ENCODE data around the gene ABHD12.
A peak's percentile ranks its signal among the peaks of the same experiment; 100 is the strongest.
"Not testable (repeated sequence)": the region's sequence is repeated elsewhere in the genome, so short reads cannot be mapped to it uniquely, and the experiment has no call there.

Gene ABHD12

GRCh38 chr20:25390538-25391528, at the start of gene ABHD12:
TSS of gene ABHD12 (minus strand) at chr20:25390835. CDS start at chr20:25390703, 132 bp downstream.
- DNase-seq, result peak; percentile 79

- DNase-seq, result no peak
These were observed 48.7 kb upstream of the ABHD12 start for GRCh38 chr20:25439328-25439727.

- DNase-seq, result no peak
These were observed 46.5 kb upstream of the ABHD12 start for GRCh38 chr20:25437153-25437581.

DNA sequence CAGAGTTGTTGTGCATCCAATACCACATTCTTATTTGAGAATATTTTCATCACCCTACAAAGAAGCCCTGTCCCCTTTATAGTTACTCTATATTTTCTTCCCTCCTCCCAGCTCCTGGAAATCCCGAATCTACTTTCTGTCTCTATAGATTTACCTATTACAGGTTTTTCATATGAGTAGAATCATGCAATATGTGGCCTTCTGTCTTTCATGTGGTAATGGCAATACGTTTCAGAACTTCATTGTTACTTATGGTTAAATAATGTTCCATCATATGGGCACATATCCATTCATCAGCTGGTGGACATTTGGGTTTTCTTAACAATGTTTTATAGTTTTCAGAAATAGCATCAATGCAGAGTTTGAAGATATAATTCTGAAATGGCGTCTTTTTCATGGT, 33.9 kb upstream of the ABHD12 start:
- DNase-seq, result no peak

DNA sequence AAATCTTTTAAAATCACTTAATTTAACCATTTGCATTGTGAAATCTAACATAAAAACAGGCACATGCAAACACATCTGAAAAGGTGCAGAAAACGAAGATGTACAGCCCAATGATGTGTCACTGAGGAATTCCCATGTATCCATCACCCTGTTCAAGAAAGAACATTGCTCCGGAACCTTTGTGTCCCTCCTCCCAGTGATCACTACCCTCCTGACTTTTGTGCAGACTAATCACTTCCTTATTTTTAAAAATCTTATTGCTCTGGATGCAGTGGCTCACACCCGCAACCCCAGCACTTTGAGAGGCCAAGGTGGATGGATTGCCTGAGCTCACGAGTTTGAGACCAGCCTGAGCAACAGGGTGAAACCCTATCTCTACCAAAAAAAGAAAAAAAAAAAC, 31.4 kb upstream of the ABHD12 start:
- DNase-seq, result no peak

DNA sequence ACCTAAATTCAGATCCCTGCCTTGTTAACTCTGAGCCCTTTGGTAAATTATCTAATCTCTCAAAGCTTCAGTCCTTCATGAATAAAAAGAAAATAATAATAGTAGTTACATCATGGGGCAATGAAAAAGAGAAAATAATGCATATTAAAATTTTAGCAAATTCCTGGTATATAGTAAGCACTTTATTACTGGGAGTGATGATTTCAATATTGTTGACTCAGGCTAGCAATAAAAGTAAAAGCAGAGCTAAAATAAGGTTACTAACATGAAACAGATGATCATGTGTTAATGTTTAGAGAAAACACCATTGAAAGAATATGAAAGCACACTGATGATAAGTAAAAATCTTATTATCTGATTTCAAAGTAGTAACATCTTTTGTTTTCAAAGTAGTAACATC, 30.5 kb upstream of the ABHD12 start:
- no peak for DNase-seq

DNA sequence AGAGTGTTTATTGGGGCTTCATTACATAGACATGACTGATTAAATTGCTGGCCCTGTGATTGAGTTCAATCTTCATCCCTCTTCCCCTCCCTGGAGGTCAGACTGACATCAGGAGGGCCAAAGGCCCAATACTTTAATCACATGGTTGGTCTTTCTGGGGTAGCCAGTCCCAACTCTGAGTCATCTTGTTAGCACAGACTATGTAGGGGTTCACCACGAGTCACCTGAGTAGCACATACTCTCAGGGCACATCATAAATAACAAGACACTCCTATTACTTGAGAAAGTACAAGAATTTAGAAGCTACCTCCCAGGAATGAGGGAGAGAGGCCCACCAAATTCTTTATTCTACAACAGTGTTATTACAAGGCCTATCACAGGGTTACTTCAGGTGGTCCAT, 28.1 kb upstream of the ABHD12 start:
- no peak for DNase-seq

DNA sequence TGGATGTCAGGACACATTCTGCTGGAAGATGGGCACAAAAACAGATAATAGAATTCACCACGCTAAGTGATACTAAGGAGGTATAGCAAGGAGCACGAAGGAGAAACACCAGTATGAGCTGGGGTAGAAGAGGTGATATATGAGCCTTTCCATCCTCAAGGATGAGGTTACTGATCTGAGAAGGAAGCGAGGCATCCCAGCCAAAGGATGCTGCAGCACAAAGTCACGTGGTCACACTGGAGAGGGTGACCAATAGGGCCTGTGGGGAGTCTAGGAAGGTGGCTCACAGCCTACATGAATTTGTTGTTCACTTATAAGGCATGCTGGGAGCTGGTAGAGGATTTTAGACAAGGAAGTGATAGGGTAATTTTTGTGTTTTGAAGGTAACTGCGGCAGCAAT, 18.3 kb upstream of the ABHD12 start:
- no peak for DNase-seq

DNA sequence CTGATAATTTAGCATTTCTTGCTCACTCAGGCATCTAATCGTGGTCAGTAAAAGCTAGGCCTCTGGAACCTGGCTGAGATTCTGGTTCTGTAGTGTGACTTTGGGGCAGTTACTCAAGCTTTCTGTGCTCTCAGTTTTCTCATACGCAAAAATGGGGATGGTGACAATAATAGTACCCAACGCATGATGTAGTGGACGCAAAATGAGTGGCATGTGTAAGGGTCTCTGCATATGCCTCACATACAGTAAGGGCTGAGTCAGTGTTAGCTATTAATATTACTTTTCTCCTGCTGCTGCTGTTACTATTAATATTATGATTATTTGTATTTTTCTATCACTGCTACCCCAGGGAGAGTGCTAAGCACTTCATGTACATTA, 17.5 kb upstream of the ABHD12 start:
- DNase-seq, result no peak

GRCh38 chr20:25407311-25408169, 16.9 kb upstream of the ABHD12 start, which contains the start of gene GINS1:
TSS of gene GINS1 (plus strand) at chr20:25407673. CDS start at chr20:25407821, 148 bp downstream.
- DNase-seq, result peak; percentile 68

- no peak for DNase-seq
These were observed 11.9 kb upstream of the ABHD12 start for GRCh38 chr20:25402583-25402982.

GRCh38 chr20:25400291-25400732, 9.7 kb upstream of the ABHD12 start:
- DNase-seq, result not testable (repeated sequence)

GRCh38 chr20:25399037-25399430, 8.4 kb upstream of the ABHD12 start:
- peak; percentile 65 for DNase-seq

GRCh38 chr20:25398376-25399036, 7.9 kb upstream of the ABHD12 start:
- no peak for DNase-seq

GRCh38 chr20:25397821-25398220, 7.2 kb upstream of the ABHD12 start:
- DNase-seq, result no peak

- no peak for DNase-seq
These were observed 6.5 kb upstream of the ABHD12 start for GRCh38 chr20:25397096-25397495.

- no peak for DNase-seq
These were observed 4.4 kb upstream of the ABHD12 start for GRCh38 chr20:25394996-25395395.

- no peak for DNase-seq
These were observed 3.6 kb upstream of the ABHD12 start for GRCh38 chr20:25394276-25394675.

DNA sequence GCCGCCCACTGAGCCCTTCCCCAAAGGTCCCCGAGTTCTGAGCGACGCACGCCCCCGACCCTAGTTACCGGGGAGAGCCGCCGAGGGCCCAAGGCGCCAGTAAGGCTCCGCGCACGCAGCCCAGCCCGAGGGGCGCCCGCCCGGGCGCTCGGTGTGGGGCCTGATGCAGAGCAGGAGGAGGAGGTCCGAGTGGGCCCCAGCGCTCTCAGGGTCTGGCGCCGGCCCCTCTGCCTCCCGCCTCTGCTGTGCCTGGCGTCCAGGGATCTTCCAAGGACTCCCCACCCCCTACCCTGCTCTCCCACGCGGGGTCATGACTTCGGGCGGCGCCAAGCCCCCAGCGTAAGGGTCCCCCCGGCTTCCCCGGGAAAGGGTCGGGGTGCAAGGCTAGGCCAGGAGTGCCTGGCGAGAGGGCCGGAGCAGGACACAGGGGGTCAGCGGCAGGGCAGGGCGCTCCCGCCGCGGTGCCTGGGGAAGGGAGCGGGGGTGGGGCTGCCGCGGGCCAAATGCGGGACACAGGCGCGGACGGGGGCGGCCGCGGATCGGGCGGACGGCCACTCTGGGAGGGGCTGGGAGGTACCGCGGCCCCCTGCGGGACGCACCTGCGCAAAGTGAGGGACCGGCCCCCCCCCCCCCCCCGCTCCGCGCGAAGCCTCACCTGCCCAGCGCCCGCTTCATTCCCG, 637 bp downstream of the ABHD12 start:
- no peak for DNase-seq

DNA sequence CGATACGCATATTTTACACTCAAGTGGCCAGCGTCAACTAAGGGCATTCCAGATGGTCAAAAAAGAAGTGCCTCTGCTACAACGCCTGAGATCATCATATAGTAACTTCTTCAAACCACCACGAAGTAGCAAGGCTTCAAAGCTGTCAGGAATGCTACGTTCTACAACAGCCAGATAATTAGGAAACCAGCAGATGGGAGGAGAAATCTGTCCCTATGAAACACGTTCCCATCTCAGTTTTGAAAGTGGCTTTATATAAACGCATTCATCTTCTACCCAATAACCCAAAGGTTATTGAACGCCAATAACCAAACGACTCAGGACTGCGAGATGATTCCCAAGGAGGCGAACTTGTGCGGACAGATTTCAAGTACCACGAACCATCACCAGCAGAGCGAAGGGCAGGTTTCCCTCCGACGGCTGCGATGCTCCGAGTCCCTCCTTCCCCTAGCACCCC, 1.2 kb downstream of the ABHD12 start:
- no peak for DNase-seq

DNA sequence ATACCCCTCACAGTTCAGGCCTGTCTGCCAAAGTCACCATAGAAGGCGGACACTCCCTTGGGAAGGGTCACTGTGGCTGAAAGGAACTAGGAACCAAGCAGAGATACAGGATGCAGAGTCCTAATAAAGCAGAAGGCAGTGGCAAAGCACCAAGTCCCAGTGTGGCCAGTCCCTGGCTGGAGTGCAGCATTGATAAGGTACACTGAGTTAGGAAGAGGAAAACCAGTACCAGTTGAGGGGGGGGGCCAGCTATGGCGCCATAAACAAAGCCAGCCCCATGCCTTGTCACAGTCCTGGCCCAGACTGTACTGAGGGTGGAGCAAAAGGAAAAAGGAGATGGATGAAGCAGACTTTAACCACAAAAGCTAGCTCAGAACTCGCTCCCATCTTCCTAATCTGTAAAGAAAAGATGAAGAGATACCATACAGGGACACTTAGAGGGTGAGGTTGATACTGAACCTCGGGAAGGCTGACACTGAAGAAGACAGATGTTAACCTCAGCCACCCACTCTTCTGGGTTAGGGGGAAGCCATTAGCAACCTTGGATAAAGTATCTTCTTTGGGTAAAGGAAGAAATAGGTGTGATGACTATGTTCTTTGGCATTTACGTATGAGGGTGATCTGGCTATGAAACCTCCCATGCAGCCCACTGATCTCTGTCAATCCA, 7.8 kb downstream of the ABHD12 start:
- no peak for DNase-seq

Data from NCI-H2029 treated with DMSO at 0.1 percent for 48 hours (cell line).